Right kidney (tissue), 1 donor: Measurements from ENCODE around the gene LTBR.

Experiments
- DNase-seq: peaks from one replicate; pipeline ENCODE4 v3.0.0-alpha.2; 2016

The LTBR gene

GRCh38 chr12:6380141-6381121, 3.5 kb upstream of the LTBR start:
- no peak for DNase-seq

- no peak for DNase-seq
These were observed 1.6 kb upstream of the LTBR start for GRCh38 chr12:6382371-6382770.

GRCh38 chr12:6382982-6383381, 980 bp upstream of the LTBR start:
- no peak for DNase-seq

GRCh38 chr12:6384499-6385436, 806 bp downstream of the LTBR start:
- DNase-seq, result no peak

GRCh38 chr12:6386038-6386437, 2.1 kb downstream of the LTBR start:
- DNase-seq, result no peak

GRCh38 chr12:6386491-6386890, 2.5 kb downstream of the LTBR start:
- no peak for DNase-seq

GRCh38 chr12:6387541-6387940, 3.6 kb downstream of the LTBR start:
- no peak for DNase-seq

GRCh38 chr12:6390084-6390799, 6.3 kb downstream of the LTBR start:
- DNase-seq, result no peak

GRCh38 chr12:6391013-6391412, 7.1 kb downstream of the LTBR start:
- no peak for DNase-seq

GRCh38 chr12:6392504-6392903, 8.5 kb downstream of the LTBR start:
- no peak for DNase-seq

GRCh38 chr12:6393109-6393508, 9.1 kb downstream of the LTBR start:
- no peak for DNase-seq

GRCh38 chr12:6394398-6394797, 10.4 kb downstream of the LTBR start:
- DNase-seq, result no peak

- no peak for DNase-seq
These were observed 12.1 kb downstream of the LTBR start for GRCh38 chr12:6396031-6396430.

- no peak for DNase-seq
These were observed 16.1 kb downstream of the LTBR start for GRCh38 chr12:6399884-6400644.

GRCh38 chr12:6404390-6404789, 20.4 kb downstream of the LTBR start:
- DNase-seq, result no peak

- no peak for DNase-seq
These were observed 22.0 kb downstream of the LTBR start for GRCh38 chr12:6405963-6406362.

GRCh38 chr12:6407236-6407954, 23.4 kb downstream of the LTBR start:
- no peak for DNase-seq

GRCh38 chr12:6416596-6416995, 32.6 kb downstream of the LTBR start:
- DNase-seq, result no peak

GRCh38 chr12:6418796-6419195, 34.8 kb downstream of the LTBR start:
- DNase-seq, result no peak

GRCh38 chr12:6420364-6420763, 36.4 kb downstream of the LTBR start:
- DNase-seq, result no peak
